Measurements from ENCODE around the gene PCDH19. TPM values are rescaled to one million over a fixed set of nuclear protein-coding genes. Genes with fewer than 3 reads are reported as not detected.

PCDH19 gene
- total RNA-seq, 1 donor from 2014 or later = 0.04 TPM

- TF ChIP-seq, protein P1, sequence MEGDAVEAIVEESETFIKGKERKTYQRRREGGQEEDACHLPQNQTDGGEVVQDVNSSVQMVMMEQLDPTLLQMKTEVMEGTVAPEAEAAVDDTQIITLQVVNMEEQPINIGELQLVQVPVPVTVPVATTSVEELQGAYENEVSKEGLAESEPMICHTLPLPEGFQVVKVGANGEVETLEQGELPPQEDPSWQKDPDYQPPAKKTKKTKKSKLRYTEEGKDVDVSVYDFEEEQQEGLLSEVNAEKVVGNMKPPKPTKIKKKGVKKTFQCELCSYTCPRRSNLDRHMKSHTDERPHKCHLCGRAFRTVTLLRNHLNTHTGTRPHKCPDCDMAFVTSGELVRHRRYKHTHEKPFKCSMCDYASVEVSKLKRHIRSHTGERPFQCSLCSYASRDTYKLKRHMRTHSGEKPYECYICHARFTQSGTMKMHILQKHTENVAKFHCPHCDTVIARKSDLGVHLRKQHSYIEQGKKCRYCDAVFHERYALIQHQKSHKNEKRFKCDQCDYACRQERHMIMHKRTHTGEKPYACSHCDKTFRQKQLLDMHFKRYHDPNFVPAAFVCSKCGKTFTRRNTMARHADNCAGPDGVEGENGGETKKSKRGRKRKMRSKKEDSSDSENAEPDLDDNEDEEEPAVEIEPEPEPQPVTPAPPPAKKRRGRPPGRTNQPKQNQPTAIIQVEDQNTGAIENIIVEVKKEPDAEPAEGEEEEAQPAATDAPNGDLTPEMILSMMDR (IDR thresholded peaks at IDR 0.05; ENCODE audit: insufficient read depth, low read length, poor library complexity, severe bottlenecking) = no peak
- H3K4me3 ChIP-seq (ENCODE audit: low read depth, low read length) = no peak overlapping the region
- no peaks in the 10 kb centered on the region for H3K36me3 ChIP-seq (ENCODE audit: control insufficient read depth, insufficient read depth, low read length)
- DNase-seq (ENCODE audit: low read depth) = no peak
- no peaks in the 10 kb centered on the region for H3K27me3 ChIP-seq (ENCODE audit: control insufficient read depth, insufficient read depth, low read length)
These were observed 132.8 kb downstream of the PCDH19 start for GRCh38 chrX:100277231-100277630.

DNA sequence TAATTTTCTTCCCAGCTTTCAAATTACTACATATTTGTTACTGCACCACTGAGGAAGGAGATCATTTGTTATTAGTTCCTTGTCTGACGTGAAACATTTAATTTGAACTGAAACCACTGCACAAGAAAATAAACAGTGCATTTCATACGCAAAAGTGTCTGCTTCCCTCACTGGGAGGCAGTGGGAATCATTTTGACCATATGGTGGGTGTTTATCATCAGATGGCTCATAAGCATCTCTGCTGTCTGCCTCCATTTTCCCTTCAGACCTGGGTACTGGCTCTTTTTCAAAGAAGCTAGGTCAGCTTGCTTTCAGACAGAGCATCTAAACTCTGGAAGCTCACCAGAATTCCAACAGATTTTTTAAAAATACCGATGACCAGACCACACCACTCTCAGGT, 135.2 kb downstream of the PCDH19 start:
- H3K4me3 ChIP-seq (ENCODE audit: low read depth, low read length) = no peak overlapping the region
- TF ChIP-seq, protein P1 (IDR thresholded peaks at IDR 0.05; ENCODE audit: insufficient read depth, low read length, poor library complexity, severe bottlenecking) = no peak
- H3K27me3 ChIP-seq (ENCODE audit: control insufficient read depth, insufficient read depth, low read length) = no peaks in the 10 kb centered on the region
- H3K36me3 ChIP-seq (ENCODE audit: control insufficient read depth, insufficient read depth, low read length) = no peaks in the 10 kb centered on the region
- DNase-seq (ENCODE audit: low read depth) = no peak

DNA sequence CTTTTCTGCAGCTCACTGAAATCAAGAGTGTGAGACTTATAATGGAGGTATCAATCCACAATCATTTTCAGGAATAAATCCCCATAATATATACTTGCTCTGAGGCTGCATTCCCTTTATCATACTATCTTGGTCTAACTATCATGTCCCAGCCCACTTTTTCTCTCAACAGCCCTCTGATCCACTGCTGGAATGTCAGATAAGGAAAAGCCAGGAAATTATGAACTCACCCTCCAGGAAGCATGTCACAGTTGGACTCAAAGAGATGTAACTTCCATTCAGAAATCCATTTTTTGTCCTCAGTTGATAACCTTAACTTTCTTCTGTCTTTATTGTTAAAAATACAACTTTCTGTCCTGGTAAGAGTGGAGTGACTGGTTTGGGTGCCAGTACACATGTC, 144.9 kb downstream of the PCDH19 start:
- DNase-seq (ENCODE audit: low read depth) = no peak
- no peaks in the 10 kb centered on the region for H3K27me3 ChIP-seq (ENCODE audit: control insufficient read depth, insufficient read depth, low read length)
- TF ChIP-seq, protein P1 (IDR thresholded peaks at IDR 0.05; ENCODE audit: insufficient read depth, low read length, poor library complexity, severe bottlenecking) = no peak
- no peak overlapping the region for H3K4me3 ChIP-seq (ENCODE audit: low read depth, low read length)
- H3K36me3 ChIP-seq (ENCODE audit: control insufficient read depth, insufficient read depth, low read length) = no peaks in the 10 kb centered on the region

GRCh38 chrX:100264200-100264599, 145.9 kb downstream of the PCDH19 start:
- H3K4me3 ChIP-seq (ENCODE audit: low read depth, low read length) = no peak overlapping the region
- no peak for DNase-seq (ENCODE audit: low read depth)
- TF ChIP-seq, protein P1 (IDR thresholded peaks at IDR 0.05; ENCODE audit: insufficient read depth, low read length, poor library complexity, severe bottlenecking) = no peak
- H3K36me3 ChIP-seq (ENCODE audit: control insufficient read depth, insufficient read depth, low read length) = no peaks in the 10 kb centered on the region
- H3K27me3 ChIP-seq (ENCODE audit: control insufficient read depth, insufficient read depth, low read length) = no peaks in the 10 kb centered on the region

DNA sequence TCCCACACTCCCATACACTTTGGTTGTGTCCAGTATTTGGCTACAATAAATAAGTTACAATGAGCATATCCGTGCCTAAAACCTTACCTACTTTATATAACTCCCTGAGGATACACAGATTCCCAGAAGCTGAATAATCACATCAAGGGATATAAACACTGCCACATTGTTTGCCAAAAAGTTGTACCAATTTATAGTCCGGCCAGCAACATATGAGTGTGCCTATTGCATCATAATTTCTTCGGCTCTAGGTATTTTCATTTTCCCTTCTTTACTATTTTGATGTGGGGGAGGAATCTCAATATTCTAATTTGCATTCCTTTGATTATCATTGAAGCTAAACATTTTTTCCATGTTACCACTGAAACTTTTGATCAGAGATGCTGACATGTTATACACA, 146.4 kb downstream of the PCDH19 start:
- H3K27me3 ChIP-seq (ENCODE audit: control insufficient read depth, insufficient read depth, low read length) = no peaks in the 10 kb centered on the region
- DNase-seq (ENCODE audit: low read depth) = no peak
- no peaks in the 10 kb centered on the region for H3K36me3 ChIP-seq (ENCODE audit: control insufficient read depth, insufficient read depth, low read length)
- TF ChIP-seq, protein P1 (IDR thresholded peaks at IDR 0.05; ENCODE audit: insufficient read depth, low read length, poor library complexity, severe bottlenecking) = no peak
- no peak overlapping the region for H3K4me3 ChIP-seq (ENCODE audit: low read depth, low read length)

DNA sequence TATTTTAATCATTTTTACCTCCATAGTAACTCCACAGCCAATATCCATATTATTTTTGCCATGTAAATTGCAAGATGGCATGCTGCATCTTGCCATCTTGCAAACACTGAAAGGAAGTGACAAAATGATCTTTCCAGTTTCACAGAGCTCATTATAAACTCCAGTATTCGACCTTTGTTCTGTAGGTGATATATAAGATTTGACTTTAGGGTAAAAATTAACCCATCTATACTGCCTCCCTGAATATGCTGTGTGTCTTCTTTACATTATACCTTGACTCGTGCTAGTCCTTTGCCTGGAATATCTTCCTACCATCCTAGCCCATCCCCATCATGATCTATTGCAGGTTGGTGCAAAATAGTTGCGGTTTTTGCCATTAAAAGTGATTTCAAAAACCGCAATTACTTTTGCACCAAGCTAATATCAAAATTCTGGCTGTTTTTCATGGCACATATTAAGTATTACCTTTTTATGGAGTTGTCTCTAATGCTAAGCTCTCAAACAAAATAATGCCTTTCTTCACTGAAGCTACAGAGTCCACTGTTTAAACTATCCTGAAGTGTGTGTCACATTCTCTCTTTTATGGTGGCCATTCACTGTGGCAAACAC, 161.1 kb downstream of the PCDH19 start:
- Histone ChIP-seq H3K4me3 (ENCODE audit: low read depth, low read length) (no peak overlapping the region), H3K36me3 (ENCODE audit: control insufficient read depth, insufficient read depth, low read length) (no peaks in the 10 kb centered on the region), H3K27me3 (ENCODE audit: control insufficient read depth, insufficient read depth, low read length) (no peaks in the 10 kb centered on the region)
- no peak for DNase-seq (ENCODE audit: low read depth)
- TF ChIP-seq, protein P1 (IDR thresholded peaks at IDR 0.05; ENCODE audit: insufficient read depth, low read length, poor library complexity, severe bottlenecking) = no peak
